Lower lobe of right lung (tissue), 2 donors: Measurements from ENCODE around the gene PTCD2. TPM values are rescaled to one million over a fixed set of nuclear protein-coding genes. Genes with fewer than 3 reads are reported as not detected.
"Not testable (repeated sequence)": the region's sequence is repeated elsewhere in the genome, so short reads cannot be mapped to it uniquely, and the experiment has no call there.

Experiments
- ATAC-seq, 2 donors: fragments of 200-7000 bp; cut with Tn5 transposase; one replicate each; pipeline ENCODE4 v1.9.1; 2020 to 2022; ENCODE audit warnings: mild to moderate bottlenecking in 2 of 2, moderate library complexity in 2 of 2
- DNase-seq: peaks from one replicate; pipeline ENCODE4 v3.0.0-alpha.2; 2020
- H3K27ac ChIP-seq: fragments of 200-600 bp; one replicate; pipeline ENCODE4 v1.8.0; 2022
- H3K27me3 ChIP-seq: fragments of 200-600 bp; one replicate; pipeline ENCODE4 v1.8.0; 2022; ENCODE audit warnings: low read depth
- H3K36me3 ChIP-seq: fragments of 200-600 bp; one replicate; pipeline ENCODE4 v1.8.0; 2022; ENCODE audit warnings: mild to moderate bottlenecking
- H3K4me1 ChIP-seq: fragments of 200-600 bp; one replicate; pipeline ENCODE4 v1.8.0; 2022
- H3K4me3 ChIP-seq: fragments of 200-600 bp; one replicate; pipeline ENCODE4 v1.8.0; 2022; ENCODE audit warnings: mild to moderate bottlenecking
- H3K9me3 ChIP-seq: fragments of 200-600 bp; one replicate; pipeline ENCODE4 v1.8.0; 2022
- intact Hi-C: fragments of 100-400 bp; cut with DNase I; formaldehyde crosslinking; loops from one replicate; pipeline ENCODE4 v1.11.0; 2022
- total RNA-seq: library from RNA; stranded (reverse); fragmentation: NEBNext Ultra II Directional; extraction: Animal tissue kit (Norgen Biotek cat#: 25700); gene quantifications from one replicate; pipeline ENCODE4 v1.2.1, GENCODE V29; 2021
- TF ChIP-seq, protein P1 (sequence below): fragments of 200-600 bp; IDR thresholded peaks from one replicate; pipeline ENCODE4 v1.8.0; 2022; ENCODE audit warnings: antibody characterized with exemption, mild to moderate bottlenecking
- donor health status: DM: no; HTN: yes; CAD: no; lungs with severe emphysema.

Gene PTCD2
- total RNA-seq, 1 donor from 2014 or later: 5.9 TPM

DNA sequence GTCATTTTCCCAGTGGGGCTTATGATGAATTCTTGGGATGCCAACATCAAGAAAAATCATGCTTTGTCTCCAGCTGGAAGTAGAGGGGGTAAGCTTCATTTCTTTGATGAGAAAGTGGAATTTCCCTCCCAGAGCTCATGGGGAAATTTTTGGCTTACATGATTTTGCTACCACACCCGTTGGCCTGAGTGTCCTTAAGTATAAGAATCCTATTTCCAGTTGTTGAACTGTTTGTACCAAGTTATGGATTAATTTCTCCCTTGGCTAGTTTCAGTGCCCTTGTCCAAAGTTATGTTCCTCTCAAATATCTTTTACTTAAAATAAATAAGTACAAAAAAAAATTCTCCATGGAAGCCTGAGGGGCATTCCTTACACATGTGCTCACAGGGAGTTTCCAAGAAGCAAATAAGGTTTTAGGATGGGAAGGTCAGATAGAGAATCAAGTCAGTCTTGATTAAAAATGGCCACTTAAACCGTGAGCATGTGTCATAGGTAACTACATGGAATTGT, 82.3 kb downstream of the PTCD2 start:
- peaks cover 16% of the 10 kb centered on the region for H3K9me3 ChIP-seq
- H3K27ac ChIP-seq: peak overlapping the region; percentile 25
- DNase-seq: no peak
- H3K27me3 ChIP-seq: no peaks in the 10 kb centered on the region
- H3K36me3 ChIP-seq: no peaks in the 10 kb centered on the region
- ATAC-seq: peak; percentile 25 to 50
- intact Hi-C loops: no loop called here
- H3K4me1 ChIP-seq: peaks cover 16% of the 10 kb centered on the region
- no peak overlapping the region for H3K4me3 ChIP-seq
- TF ChIP-seq, protein P1, sequence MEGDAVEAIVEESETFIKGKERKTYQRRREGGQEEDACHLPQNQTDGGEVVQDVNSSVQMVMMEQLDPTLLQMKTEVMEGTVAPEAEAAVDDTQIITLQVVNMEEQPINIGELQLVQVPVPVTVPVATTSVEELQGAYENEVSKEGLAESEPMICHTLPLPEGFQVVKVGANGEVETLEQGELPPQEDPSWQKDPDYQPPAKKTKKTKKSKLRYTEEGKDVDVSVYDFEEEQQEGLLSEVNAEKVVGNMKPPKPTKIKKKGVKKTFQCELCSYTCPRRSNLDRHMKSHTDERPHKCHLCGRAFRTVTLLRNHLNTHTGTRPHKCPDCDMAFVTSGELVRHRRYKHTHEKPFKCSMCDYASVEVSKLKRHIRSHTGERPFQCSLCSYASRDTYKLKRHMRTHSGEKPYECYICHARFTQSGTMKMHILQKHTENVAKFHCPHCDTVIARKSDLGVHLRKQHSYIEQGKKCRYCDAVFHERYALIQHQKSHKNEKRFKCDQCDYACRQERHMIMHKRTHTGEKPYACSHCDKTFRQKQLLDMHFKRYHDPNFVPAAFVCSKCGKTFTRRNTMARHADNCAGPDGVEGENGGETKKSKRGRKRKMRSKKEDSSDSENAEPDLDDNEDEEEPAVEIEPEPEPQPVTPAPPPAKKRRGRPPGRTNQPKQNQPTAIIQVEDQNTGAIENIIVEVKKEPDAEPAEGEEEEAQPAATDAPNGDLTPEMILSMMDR: no peak

DNA sequence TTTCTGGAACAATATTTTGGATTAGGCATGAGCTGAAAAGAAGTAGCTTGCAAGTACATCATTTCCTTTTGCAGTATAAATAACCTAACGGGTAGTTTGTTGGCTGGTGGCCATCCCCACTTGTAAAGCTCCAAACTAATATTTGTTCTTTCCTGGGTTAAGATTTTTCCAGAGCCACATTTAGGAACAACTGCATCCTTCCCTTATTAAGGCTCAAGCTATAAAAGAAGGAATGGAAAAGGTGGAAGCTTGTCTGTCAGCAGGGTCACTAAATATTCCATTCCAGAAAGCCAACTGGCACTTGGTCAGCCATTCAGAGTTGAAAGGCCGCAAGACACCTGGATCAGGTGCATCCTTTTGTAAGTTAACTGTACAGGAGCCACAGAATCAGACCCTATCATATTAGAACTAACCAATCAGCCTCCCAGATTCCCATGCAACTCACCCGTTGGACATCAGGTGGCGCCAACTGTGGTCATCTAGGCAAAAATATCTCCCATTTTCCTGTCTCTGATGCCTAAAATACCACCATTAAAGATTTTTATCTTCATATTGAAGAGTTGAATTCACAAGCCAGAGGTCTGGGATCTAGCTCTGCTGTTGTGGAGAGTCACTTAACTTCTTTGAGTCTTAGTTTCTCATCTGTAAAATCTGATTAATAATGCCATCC, 82.9 kb downstream of the PTCD2 start:
- H3K27ac ChIP-seq: no peak overlapping the region

DNA sequence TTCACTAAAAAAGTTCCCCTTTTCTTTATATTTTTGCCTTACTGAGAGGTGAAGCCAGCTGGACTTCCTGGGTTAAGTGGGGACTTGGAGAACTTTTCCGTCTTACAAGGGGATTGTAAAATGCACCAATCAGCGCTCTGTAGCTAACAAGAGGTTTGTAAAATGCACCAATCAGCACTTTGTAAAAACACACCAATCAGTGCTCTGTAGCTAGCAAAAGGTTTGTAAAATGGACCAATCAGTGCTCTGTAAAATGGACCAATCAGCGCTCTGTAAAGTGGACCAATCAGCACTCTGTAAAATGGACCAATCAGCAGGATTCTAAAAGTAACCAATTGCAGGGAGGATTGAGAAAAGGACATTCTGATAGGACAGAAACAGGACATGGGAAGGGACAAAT, 84.6 kb downstream of the PTCD2 start:
- Histone ChIP-seq H3K4me1 (peaks cover 28% of the 10 kb centered on the region), H3K9me3 (peaks cover 16% of the 10 kb centered on the region)
- DNase-seq, H3K4me3 ChIP-seq, H3K27me3 ChIP-seq, intact Hi-C loops, ATAC-seq, H3K27ac ChIP-seq, H3K36me3 ChIP-seq: not testable (repeated sequence)

More for the DNA sequence above, 82.9 kb downstream of the PTCD2 start:
- peaks cover 18% of the 10 kb centered on the region for H3K4me1 ChIP-seq
- intact Hi-C loops: no loop called here
- no peak for DNase-seq
- peaks cover 16% of the 10 kb centered on the region for H3K9me3 ChIP-seq
- H3K4me3 ChIP-seq: no peak overlapping the region
- no peaks in the 10 kb centered on the region for H3K27me3 ChIP-seq
- peak in 1 of 2 donors; percentile 16 for ATAC-seq
- H3K36me3 ChIP-seq: no peaks in the 10 kb centered on the region
- TF ChIP-seq, protein P1: peak; percentile 48

DNA sequence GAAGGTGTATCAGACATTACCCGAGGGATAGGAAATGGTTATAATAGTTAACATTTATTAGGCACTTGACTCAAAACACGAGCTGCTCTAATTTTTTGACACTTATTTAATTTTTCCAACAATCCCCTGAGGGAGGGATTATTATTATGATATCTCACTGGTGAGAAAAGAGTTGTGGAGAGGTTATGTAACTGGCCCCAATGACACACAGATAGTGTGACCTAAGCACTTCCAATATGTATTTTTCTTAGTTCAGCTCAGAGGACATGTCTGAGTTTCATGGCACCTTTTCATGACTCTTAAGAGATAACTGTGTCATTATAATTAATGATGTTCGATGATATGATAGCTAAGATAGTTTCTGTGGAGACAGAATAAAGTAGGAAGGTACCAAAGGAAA, 86.9 kb downstream of the PTCD2 start:
- H3K4me3 ChIP-seq: no peak overlapping the region
- H3K27ac ChIP-seq: no peak overlapping the region
- H3K4me1 ChIP-seq: peaks cover 34% of the 10 kb centered on the region
- no peaks in the 10 kb centered on the region for H3K27me3 ChIP-seq
- DNase-seq: no peak
- H3K9me3 ChIP-seq: no peaks in the 10 kb centered on the region
- ATAC-seq: no peak
- TF ChIP-seq, protein P1: no peak
- H3K36me3 ChIP-seq: no peaks in the 10 kb centered on the region
- intact Hi-C loops: no loop called here

DNA sequence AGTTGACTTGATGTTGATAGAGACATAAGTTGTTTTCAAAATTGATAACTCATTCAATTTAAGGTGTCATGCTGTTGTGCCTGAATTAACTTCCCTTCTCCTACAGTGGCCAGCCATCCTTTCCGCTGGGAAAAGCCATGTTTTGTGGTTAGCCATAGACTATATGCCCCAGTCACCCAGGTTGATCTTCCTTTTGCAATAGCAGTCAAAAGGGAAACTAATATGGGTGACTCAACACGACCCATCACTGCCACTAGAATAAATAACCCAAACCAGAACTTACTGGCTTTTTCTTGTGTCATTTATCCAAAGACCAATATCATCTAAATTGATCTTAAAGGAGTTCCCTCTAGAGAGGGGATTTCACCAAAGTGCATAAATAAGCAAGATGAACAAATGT, 87.4 kb downstream of the PTCD2 start:
- Histone ChIP-seq H3K27me3 (no peaks in the 10 kb centered on the region), H3K9me3 (no peaks in the 10 kb centered on the region), H3K4me3 (no peak overlapping the region), H3K27ac (no peak overlapping the region), H3K36me3 (no peaks in the 10 kb centered on the region), H3K4me1 (peaks cover 29% of the 10 kb centered on the region)
- DNase-seq (no peak), ATAC-seq (no peak)
- TF ChIP-seq, protein P1: no peak
- intact Hi-C loops: no loop called here

DNA sequence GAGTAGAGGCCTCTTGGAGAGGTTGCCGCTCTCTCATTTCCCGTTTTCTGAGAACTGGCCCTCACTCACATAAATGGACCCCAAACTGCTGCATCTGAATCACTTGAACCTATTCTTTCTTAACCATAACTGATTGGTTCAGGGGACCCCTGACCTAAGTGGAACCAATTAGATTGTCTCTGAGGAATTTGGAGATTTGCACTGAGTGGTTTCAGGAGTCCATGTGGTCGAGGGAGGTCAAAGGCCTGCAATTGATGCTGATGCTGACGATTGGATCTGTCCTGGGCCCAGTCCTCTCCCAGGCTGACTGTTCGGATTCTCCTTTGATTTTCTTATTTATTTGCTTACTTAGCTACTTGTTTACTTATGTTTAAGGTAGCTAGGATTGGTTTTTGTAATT, 88.0 kb downstream of the PTCD2 start:
- H3K9me3 ChIP-seq: no peaks in the 10 kb centered on the region
- H3K4me1 ChIP-seq: peaks cover 23% of the 10 kb centered on the region
- no peak for DNase-seq
- TF ChIP-seq, protein P1: no peak
- H3K27me3 ChIP-seq: no peaks in the 10 kb centered on the region
- no peak overlapping the region for H3K27ac ChIP-seq
- intact Hi-C loops: no loop called here
- H3K4me3 ChIP-seq: no peak overlapping the region
- H3K36me3 ChIP-seq: no peaks in the 10 kb centered on the region
- no peak for ATAC-seq
